Fibroblast of gingiva (primary cell): ENCODE data around the gene SANBR.

Experiments used
- DNase-seq: peaks from one replicate; pipeline ENCODE4 v3.0.0-alpha.2; 2011; ENCODE audit warnings: low read depth

The SANBR gene

DNA sequence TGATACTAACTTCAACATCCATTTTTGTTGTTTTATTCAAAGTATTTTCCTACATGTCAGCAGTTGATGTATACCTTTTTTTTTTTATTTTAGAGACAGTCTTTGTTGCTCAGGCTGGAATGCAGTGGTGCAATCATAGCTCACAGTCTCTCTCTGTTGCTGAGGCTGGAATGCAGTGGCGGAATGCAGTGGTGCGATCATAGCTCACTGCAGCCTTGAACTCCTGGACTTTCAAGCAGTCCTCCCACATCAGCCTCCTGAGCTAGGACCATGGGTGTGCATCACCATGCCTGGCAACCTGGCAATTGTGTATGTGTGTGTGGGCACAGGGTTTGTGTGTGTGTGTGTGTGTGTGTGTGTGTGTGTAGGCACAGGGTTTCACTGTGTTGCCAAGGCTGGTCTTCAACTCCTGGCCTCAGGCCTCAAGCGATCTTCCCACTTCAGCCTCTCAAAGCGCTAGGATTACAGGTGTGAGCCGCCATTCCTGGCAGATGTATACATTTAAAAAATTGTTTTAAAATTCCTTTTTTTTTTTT, 24.8 kb downstream of the SANBR start:
- peak; percentile 34 for DNase-seq

DNA sequence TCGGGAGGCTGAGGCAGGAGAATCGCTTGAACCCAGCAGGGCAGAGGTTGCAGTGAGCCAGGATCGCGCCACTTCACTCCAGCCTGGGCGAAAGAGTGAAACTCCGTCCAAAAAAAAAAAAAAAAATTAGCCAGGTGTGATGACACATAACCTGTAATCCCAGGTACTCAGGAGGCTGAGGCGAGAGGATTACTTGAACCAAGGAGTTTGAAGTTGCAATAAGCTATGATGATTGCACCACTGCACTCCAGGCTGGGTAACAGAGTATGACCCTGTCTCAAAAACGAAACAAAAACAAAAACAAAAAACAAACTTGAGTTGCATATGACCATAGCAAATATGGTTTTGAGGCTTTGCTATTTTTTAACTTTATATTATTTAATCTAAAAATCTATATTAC, 25.8 kb downstream of the SANBR start:
- DNase-seq, result no peak

DNA sequence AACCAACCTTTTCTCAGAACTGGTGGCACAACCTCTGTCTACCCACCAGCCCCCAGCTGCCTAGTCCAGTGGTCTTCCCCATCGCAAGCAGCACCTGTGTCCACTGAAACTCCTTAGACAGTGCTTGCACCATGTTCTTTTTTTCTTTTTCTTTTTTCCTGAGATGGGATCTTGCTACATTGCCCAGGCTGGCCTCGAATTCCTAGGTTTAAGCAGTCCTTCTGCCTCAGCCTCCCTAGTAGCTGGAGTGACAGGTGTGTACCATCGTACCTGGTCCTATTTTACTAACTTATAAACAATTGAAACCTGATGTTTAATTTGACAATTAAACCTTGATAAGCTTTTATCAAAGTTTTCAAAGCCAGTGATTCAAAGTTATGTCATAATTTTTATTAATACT, 30.8 kb downstream of the SANBR start:
- DNase-seq, result no peak

DNA sequence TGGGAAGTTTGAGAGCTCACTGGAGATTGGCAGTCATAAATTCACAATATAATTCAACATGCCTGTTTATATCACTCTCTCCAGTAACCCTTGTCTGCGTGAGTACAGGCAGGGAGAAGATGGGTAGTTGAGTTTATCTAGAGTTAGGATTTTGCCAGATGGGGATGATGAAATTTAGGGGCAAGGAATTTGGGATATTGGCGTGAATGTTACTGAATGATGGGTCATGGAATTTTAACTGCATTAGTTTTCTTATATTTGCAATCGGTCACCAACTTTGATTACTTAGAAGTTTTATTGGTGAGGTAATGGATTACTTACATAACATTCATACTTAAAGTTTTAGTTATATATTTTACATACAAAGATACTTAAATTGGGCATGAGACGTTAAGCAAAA, 35.1 kb downstream of the SANBR start:
- DNase-seq, result no peak

DNA sequence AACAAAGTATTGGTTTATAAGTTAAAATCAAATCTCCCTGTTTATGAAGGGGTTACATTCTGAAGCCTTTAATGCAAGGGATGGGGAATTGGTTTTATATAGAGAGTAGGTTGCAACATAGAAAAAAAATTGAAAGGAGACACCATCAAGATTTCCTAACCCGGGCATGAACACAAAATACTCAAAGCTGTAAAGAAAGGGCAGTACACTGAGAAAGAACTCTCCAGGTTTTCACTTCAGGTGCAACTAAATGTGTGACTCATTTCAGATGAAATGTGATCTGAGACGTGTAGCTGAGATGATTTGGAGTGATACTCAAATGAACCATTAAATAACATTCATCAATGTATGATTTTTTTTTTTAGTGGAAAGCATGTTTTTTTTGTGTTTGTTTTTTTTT, 43.6 kb downstream of the SANBR start:
- peak; percentile 24 for DNase-seq

DNA sequence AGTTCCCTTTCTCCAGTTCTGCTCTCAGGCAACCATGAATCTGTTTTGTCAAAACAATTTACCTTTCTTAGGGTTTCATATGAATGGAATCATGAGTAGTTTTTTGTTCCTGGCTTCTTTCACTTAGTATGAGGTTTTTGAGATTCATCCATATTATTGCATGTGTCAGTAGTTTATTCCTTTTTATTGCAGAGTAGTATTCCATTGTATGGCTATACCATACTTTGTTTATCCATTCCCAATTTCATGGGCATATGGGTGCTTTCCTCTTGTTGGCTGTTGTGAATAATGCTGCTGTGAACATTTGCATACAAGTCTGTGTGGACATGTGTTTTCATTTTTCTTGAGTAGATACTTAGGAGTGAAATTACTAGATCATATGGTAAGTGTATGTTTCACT, 46.0 kb downstream of the SANBR start:
- no peak for DNase-seq

DNA sequence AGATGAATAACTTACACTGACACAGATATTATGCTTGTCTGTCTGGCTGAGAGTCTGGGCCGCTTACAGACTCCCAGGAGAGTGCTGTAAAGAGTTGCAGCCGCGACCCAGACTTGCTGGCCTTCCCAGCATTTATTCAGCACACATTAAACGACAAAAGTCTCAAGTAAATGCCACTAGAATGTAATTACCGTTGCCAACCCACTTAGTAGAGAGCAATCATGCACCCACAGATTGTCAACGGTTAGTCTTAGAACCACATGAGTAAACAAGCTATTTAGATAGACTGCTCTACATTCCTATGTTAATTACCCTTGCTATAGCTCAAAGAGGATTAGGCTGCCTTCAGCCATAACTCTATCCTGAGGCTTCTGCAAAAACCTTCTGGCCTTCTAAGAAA, 48.5 kb downstream of the SANBR start:
- DNase-seq, result no peak
